Myocyte (in vitro differentiated cells): ENCODE data around the gene SAP30L. TPM values are rescaled to one million over a fixed set of nuclear protein-coding genes. Genes with fewer than 3 reads are reported as not detected.

Experiments
- DNase-seq: peaks from one replicate; pipeline ENCODE4 v3.0.0-alpha.2; 2012; ENCODE audit warnings: low read depth
- polyA plus RNA-seq: library from polyadenylated mRNA; unstranded; fragments of >200 nt; gene quantifications from one replicate; pipeline ENCODE4 v1.2.1, GENCODE V29; 2012; ENCODE audit warnings: missing spikeins
- total RNA-seq: library from RNA; depleted of rRNA; stranded (reverse); fragments of >200 nt; gene quantifications from 2 replicates; pipeline ENCODE4 v1.2.3, GENCODE V29; 2014

Gene SAP30L, protein sequence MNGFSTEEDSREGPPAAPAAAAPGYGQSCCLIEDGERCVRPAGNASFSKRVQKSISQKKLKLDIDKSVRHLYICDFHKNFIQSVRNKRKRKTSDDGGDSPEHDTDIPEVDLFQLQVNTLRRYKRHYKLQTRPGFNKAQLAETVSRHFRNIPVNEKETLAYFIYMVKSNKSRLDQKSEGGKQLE
- total RNA-seq, result 20.2 and 23.4 TPM in 2 replicates
- 33.0 TPM for polyA plus RNA-seq

GRCh38 chr5:154445422-154446194 is at the start of gene SAP30L:
Gene SAP30L, plus strand, starts transcription at chr5:154445997. Its CDS starts 608 bp downstream, at chr5:154446605.
- peak; percentile 96 for DNase-seq

DNA sequence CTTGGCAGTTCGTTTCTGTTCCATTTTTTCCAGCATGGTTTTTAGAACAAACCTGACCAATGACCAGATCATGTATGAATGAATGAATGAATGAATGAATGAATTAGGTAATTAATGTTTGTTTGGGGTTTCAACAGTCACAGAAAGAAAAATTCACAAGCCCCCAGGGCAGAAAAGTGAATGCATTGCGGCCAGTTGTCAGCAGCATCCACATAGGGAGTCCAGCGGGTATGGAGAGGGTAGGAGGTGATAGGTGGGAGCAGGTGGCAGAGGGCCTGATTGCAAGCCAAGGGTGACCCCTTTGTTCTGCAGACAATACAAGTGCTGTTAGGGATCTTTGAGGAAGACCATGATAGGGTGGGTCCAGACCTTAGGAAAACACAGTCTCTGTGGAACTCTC is 49.7 kb upstream of the SAP30L start:
- DNase-seq, result no peak

DNA sequence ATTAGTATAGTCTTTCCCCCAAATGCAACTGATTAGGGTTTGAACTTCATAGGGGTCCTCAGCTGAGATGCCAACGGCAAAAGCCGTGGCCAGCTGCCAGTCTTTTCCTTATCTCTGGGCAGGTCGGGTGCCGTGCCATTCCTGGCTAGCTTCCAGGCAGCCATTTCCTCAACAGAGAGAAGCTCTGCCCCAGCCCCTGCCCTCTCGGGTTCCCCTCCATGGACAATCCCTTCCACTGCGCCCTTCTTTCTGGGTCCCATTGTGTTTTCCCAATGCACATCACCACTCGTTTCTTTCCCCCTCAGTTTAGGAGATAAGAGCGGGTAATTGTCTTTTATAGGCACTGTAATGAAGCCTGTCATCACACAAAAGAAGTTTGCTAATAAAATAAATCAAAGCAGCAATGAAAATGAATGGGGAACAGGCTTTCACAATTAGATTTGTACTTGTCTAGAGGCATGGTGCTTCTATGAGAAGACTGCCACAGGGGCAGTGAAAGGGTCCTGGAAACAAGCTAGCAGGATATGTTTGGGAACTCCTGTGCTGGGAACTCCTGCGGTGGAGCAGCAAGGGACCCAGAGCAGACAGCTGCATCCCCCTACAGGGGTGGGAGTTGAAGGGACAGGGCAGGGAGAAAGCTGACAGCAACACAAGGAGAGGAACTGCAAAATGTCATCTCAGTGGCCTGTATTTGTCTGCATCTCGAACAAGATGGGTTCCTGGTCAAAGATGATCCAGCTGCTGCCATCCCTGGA is 48.0 kb upstream of the SAP30L start:
- DNase-seq, result no peak

GRCh38 chr5:154400678-154401077 is 45.1 kb upstream of the SAP30L start:
- DNase-seq, result peak; percentile 6

DNA sequence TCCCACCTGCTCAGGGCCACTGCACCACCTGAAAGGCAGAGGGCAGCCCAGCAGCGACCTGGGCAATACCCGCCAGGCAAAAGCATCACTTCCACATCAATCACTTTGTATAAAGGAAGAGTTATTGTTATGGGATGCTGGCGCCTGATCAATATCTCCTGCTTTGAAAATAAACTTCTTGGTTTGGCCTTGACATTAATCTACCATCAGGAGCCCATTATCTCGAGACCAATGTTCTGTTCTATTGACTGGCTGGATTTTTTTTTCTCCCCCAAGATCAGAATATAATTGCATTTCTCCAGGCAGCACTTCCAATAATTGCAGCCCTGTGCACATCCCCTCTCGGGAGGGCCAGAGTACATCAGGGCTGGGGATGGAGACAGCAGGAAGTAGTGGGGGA is 44.4 kb upstream of the SAP30L start:
- DNase-seq, result no peak

DNA sequence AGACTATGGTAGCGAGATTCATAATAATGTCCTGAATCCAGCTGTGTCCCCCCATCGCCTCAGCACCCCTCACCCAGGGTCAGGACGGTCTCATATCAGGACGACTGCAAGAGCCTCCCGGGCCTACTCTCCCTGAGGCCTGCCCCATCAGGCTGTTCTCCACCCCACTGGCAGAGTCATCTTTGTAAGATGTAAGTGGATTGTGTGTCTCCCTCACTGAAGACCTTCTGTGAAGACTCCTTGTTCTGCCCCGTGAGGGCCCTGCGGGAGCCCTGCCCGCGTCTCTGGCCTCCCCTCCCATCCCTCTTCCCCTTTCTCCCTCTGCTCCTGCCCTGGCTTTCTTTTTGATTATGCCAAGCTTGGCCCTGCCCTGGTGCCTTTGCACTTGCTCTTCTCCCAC is 43.9 kb upstream of the SAP30L start:
- DNase-seq, result no peak

DNA sequence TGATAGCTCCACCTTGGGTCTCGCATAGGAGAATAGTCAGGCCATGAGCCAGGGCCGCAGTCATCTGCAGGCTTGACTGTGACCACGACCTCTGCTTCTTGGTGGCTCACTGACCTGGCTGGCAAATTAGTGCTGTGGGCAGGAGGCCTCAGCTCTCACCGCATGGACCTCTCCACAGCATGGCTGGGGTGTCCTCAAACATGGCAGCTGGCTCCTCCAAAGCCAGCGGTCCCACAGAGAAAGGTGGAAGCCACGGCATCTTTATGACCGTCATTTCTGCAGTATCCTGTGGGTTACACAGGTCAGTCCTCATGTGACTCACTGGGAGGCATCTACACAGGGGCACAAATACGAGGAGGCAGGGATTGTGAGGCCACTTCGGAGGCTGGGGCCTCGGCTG is 43.2 kb upstream of the SAP30L start:
- peak; percentile 19 for DNase-seq

DNA sequence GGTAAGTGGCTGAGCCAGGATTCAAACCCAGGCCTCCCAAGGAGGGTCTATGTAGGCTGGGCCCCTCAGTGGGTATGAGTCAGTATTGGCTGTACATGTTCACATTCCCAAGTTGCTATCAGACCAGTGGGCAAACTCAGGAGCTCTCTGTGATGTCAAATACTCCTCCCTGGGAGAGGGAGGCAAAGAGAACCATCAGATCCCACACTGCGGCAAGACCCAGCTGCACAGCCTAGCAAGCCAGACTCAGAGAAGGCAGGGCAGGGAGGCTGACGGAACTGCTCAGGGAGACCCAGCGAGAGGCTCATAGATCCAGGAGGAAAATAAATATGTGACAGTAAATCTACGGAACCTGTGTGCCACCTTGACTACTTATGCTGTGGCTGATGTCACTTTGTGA is 42.6 kb upstream of the SAP30L start:
- no peak for DNase-seq

DNA sequence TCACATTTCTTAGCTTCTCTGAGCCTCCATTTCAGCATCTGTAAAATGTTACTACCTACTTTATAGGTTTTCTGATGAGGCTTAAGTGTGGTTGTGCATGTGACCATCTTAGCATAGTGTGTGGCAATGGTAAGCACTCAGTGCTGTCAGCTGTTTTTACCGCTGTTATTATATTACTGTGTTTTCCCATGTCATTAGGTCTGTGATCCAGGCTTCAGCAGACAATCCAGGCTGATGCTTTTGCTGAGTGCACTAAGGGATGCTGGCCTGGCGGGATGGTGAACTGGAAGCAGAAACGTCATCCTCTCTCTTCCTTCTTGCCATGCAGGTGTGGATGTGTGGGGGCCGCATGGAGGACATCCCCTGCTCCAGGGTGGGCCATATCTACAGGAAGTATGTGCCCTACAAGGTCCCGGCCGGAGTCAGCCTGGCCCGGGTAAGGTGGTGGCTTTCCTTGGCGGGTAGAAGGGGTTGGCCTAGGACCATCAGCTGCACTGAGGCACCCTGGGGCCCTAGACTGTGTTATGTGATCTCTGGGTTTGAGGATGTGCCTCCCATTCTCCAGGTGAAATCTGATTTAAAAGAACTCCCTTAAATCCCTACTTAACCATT is 41.9 kb upstream of the SAP30L start:
- DNase-seq, result peak; percentile 40

DNA sequence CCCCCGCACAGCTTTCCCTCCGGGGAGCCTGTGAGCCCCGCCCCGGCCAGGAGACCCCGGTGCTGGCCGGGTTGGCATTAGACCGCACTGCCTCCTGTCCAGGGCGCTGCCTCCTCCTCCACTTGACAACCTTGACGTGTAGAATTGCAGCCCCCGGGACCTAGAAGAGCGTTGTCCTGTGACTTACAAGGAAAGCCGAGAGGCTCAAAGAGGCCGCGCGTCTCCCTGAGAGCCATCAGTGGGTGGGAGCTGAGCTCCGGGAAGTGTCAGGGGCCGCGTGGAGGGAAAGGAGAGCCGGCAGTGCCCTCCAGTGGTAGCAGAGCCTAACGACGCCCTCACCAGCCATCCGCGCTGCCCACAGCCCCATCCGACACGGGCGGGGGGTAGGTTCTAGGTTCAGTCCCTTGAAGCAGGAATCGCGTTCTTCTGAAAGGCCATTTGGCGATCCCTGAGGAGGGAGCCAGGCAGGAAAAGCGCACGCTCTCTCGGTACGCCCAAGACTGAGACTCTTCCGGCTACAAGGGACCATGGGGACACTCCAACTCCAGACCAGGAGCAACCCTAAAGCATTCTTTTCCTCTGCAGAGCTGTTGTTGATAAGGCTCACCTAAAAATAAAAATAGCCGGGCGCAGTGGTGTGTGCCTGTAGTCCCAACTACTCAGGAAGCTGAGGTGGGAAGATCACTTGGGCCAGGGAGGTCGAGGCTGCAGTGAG is 40.6 kb upstream of the SAP30L start:
- peak; percentile 80 for DNase-seq

DNA sequence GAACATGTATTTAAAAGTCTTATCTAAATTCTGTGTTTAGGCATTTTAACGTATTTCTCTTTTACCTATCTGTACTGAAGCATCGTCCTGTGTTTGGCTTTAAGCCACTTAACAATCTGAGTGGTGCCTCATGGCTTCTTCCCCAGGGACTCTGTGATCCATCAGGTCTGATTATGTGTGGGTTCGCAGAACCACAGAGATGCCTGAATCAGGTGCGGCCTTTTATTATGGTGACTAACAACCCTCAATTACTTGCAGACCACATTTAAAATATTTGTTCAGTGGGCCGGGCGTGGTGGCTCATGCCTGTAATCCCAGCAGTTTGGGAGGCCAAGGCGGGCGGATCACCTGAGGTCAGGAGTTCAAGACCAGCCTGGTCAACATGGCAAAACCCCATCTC is 39.6 kb upstream of the SAP30L start:
- peak; percentile 83 for DNase-seq

DNA sequence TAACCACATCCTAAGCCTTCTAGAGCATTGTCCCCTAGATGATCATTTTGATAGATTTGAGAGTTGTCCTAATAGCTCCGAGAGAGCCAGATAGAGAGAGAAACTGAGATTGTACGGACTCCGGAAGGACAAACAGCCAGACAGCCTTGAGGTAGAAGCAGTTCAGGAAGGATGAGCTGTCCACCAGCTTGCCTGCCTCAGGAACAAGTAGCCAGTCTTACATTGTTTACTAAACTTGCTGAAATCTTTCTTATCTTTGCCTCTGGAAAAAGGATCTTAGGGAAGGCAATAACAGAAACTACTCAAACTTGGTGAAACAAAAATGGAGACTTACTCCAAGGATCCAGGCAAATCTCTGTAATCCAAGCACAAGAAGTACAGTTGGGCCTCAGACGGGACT is 39.0 kb upstream of the SAP30L start:
- no peak for DNase-seq

- DNase-seq, result no peak
These were observed 37.0 kb upstream of the SAP30L start for GRCh38 chr5:154408811-154409210.

- no peak for DNase-seq
These were observed 36.5 kb upstream of the SAP30L start for GRCh38 chr5:154409230-154409840.

GRCh38 chr5:154410008-154410407 is 35.8 kb upstream of the SAP30L start:
- no peak for DNase-seq

DNA sequence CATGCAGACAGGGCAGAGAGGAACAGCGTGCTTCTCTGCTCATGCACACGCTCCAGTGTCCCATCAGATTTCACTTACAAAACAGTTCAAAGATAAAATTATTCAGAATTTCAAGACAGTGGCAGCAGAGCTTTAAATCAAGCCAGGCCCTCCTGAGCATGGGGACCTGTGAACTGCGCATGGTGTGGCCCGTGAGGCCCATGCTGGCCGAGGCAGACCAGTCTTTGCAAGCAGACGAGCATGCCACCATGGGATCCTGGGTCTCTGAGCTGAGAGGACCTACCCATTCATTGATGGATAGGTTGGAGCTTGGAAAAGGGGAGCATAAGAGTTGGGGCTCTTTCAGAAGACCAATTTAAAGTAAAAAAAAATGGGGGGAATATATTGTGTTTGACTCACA is 35.0 kb upstream of the SAP30L start:
- no peak for DNase-seq

DNA sequence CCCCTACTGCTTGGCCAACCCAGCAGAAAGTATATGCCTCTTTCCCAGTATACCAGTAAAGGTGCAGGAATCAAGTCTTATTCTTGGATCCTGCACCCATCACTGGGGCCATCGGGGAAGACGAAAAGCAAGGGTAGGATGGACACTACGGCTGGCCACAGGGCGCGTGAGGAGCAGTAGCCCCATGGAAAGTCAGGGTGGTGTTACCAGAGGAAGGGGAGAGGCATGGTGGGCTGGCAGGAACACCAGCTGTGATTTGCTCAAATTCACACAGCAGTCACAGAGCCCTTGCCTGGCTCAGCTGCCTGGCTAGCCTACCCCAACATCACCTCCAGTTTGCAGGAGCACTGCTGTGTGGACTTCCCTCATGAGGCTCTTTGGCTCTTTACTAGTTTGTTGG is 34.5 kb upstream of the SAP30L start:
- no peak for DNase-seq

- DNase-seq, result no peak
These were observed 33.5 kb upstream of the SAP30L start for GRCh38 chr5:154412316-154412715.

GRCh38 chr5:154412925-154413324 is 32.9 kb upstream of the SAP30L start:
- no peak for DNase-seq

- DNase-seq, result no peak
These were observed 30.7 kb upstream of the SAP30L start for GRCh38 chr5:154415114-154415513.

DNA sequence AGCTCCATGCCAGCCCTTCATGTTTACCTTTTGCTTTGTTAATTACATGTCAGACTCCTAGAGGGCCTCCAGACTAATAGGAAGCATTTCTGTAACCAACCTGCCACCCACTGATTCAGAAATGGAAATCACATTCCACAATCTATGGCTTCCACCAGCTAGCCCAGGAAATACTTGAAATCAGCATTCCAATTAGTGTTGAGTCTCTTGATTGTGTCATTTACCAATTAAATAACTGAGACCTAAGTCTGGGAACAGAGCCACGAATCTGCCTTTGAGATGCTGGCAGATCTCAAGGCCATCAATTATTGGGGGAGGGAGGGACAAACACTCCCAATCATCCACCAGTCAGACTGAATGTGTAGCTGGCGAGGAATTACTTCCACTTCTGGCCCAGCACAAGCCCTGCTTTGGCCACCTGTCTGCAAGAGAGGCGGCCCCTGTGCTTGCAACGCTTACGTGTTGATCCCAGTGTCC is 27.4 kb upstream of the SAP30L start:
- DNase-seq, result no peak
